OCI-M2 (cell line): Measurements from ENCODE around the gene GYPB.
"Not testable (repeated sequence)": the region's sequence is repeated elsewhere in the genome, so short reads cannot be mapped to it uniquely, and the experiment has no call there.

Source experiments
- DNase-seq: peaks from one replicate; lab custom pipeline; 2025; ENCODE audit not compliant: unreplicated experiment; lab: John Stamatoyannopoulos, UW

The GYPB gene

GRCh38 chr4:144019277-144019676, at the start of gene GYPB:
GYPB (minus strand) TSS chr4:144019380; CDS start chr4:144019287, 93 bp downstream.
- DNase-seq, result not testable (repeated sequence)

GRCh38 chr4:144061556-144061955, 42.4 kb upstream of the GYPB start:
- not testable (repeated sequence) for DNase-seq

- not testable (repeated sequence) for DNase-seq
Observed at GRCh38 chr4:144060234-144060859, 41.2 kb upstream of the GYPB start.

- no peak for DNase-seq
Observed at GRCh38 chr4:144056800-144057199, 37.6 kb upstream of the GYPB start.

GRCh38 chr4:144055336-144055735, 36.2 kb upstream of the GYPB start:
- DNase-seq, result not testable (repeated sequence)

GRCh38 chr4:144051494-144051893, 32.3 kb upstream of the GYPB start:
- DNase-seq, result not testable (repeated sequence)

- not testable (repeated sequence) for DNase-seq
Observed at GRCh38 chr4:144050631-144051030, 31.5 kb upstream of the GYPB start.

GRCh38 chr4:144049495-144050424, 30.6 kb upstream of the GYPB start:
- not testable (repeated sequence) for DNase-seq

GRCh38 chr4:144044936-144045335, 25.8 kb upstream of the GYPB start:
- DNase-seq, result not testable (repeated sequence)

GRCh38 chr4:144032580-144032979, 13.4 kb upstream of the GYPB start:
- not testable (repeated sequence) for DNase-seq

GRCh38 chr4:144031875-144032274, 12.7 kb upstream of the GYPB start:
- DNase-seq, result not testable (repeated sequence)

- DNase-seq, result not testable (repeated sequence)
Observed at GRCh38 chr4:144031369-144031768, 12.2 kb upstream of the GYPB start.

GRCh38 chr4:144030708-144031107, 11.5 kb upstream of the GYPB start:
- not testable (repeated sequence) for DNase-seq

- DNase-seq, result not testable (repeated sequence)
Observed at GRCh38 chr4:144026682-144027081, 7.5 kb upstream of the GYPB start.

- not testable (repeated sequence) for DNase-seq
Observed at GRCh38 chr4:144024399-144025053, 5.3 kb upstream of the GYPB start.

- DNase-seq, result not testable (repeated sequence)
Observed at GRCh38 chr4:144022772-144023400, 3.7 kb upstream of the GYPB start.

GRCh38 chr4:144021336-144021990, 2.3 kb upstream of the GYPB start:
- DNase-seq, result not testable (repeated sequence)

GRCh38 chr4:144018223-144019000, 768 bp downstream of the GYPB start:
- not testable (repeated sequence) for DNase-seq

- DNase-seq, result not testable (repeated sequence)
Observed at GRCh38 chr4:144017271-144017670, 1.9 kb downstream of the GYPB start.
